NCI-H524 treated with DMSO at 0.1 percent for 48 hours (cell line): ENCODE measurements around the gene CETP.
"Not testable (repeated sequence)": the region's sequence is repeated elsewhere in the genome, so short reads cannot be mapped to it uniquely, and the experiment has no call there.

Source experiments
- DNase-seq: peaks from one replicate; lab custom pipeline; 2025; lab: John Stamatoyannopoulos, UW

CETP gene

DNA sequence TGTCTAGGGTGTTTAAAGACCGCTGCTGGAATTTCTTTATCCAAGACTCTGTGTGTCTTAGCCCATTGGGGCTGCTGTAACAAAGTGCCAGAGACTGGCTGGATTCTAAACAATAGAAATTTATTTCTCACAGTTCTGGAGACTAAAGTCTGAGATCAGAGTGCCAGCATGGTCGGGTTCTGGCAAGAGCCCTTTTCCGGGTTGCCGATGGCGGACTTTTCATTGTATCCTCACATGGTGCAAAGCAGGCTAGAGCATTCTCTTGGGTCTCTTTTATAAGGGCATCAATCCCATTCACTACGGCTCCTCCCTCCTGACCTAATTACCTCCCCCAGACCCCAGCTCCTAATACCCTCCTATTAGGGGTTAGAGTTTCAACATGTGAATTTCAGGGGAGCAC, 37.1 kb downstream of the CETP start:
- no peak for DNase-seq

DNA sequence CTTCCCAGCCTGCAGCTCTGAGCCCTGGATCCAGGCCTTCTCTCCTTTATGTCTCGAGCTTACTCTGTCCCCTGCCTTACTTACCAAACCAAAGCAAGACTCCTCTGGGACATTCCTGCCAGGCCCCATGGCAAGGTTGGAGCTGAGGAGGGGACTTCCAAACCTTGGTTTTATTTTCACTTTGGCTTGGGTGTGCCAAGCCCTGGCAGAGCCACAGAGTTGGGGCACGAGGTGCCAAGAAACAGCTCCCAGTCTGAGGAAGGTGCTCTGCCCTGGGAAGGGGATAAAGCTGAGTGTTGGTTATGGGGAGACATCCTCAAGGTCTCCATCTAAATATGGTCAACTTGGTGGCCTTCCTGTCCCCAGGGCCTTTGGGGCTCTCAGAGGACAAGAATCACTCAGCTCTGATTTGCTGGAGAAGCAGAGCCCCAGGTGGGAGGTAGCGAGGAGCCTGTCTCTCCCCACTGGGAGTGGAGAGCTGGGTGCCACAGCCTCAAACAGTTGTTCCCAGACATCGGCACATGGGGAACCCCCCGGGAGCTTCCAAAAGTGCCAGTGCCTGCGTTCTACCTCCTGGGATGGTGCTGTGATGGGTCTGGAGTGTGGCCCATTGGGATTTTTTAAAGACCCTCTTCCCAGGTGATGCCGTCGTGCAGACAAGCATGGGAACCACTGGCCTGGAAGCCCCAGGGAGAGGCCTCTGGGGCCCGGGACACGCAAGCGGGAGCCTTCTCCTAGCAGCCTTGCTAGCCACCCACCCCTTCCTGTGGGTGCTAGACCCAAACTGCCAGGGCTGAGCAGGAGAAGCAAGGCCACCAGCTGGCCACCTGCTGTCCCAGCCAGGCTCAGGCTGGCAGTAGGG, 37.9 kb downstream of the CETP start:
- no peak for DNase-seq

DNA sequence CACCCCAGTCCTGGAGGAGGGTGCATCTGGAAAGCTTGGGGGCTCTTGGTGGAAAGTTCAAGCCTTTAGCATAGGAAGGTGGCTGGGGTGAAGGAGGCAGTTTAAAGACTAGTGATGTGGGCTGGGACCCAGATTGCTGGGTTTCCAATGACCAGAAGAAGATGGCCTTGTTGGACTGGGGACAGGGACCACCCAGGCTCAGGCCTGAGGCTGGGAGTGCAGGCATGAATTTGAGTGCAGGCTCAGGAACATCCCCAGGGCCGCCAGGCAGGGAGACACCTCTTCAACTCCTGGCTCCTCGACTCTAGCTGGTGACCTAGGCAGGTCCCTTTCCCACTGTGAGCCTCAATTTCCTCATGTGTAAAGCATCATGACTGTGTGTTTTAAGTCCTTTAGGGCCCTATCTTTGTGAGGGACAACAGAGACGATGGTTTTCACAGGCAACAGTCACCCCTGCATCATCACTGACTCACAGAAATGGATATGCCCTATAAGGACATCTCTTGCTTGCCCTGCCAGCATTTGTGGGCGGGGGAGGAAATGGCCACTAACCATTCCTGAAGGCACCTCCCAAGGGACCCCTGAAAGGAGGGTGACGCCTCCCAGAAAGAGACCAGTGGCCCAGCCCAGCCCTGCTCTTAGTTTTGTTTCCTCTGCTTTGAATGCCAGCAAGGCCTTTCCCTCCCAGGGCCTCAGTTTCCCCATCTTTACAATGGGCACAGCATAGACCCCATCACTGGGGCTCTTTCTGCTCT, 38.7 kb downstream of the CETP start:
- DNase-seq = no peak

DNA sequence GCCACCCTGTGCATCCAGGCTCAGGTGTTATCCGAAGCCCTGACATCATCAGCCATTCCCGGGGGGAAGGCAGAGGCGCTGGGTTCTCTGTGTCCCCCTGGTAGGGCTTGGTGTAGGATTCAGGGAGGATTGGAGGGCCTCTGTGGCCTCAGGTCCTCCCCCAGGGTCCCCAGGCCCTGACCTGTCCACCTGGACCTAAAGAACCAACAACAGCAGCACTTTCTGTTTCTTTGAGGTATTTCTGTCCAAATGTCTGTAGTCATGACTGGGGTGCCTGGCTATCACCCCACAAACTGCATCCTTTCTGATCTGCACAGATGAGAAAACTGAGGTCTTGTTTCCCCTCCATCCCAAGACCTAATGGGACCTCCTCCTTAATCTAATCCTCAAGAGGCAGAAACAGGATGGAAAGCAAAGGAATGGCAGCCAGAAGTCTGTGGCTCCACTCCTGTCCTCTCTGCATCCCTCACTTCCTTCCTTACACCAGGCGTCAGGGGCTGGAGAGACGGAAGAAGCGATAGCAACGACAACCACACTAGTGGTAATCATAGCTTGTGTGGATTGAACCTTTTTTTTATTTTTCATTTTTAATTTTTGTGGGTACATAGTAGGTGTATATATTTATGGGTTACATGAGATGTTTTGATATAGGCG, 39.4 kb downstream of the CETP start:
- no peak for DNase-seq

DNA sequence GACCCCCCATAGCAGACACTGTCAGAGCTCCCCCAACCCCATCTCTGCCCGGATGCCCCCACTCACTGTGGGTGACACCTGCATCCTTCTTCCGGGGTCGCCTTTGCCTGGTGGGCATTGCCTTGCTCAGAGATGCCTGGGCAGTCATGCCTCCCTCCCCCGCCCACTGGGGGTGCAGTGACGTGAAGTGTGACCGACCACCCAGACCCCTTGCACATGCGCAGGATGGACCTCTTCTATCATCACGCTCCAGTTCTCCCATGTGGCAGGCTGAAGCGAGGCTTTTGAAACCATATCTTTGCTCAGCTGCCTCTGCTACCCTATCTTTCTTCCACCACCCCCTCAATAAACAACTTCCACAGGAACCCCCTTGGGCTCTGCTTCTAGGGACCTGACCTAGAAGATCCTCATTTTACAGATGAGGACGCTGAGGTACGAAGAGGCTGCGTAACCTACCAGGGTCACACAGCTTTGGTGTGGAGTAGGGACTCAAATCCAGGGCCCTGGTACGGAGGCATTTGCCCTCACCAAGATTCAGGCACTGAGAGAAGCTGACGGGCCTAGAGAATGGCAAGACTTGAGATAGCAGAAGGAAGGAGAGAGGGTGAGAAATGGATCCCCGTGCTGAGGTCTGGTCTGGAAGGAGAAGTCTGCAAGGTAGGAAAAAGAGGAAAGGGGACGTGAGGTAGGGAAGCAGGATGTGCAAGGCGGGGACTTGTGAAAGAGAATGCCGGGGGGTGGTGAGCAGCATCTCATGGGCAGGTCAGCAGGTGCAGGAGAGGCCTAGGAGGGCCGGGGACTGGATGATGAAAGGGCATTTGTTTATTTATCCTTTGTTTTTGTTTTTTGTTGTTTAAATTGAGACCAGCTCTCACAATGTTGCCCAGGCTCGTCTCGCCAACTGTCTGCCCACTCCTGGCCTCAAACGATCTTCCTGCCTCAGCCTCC, 42.0 kb downstream of the CETP start:
- no peak for DNase-seq

DNA sequence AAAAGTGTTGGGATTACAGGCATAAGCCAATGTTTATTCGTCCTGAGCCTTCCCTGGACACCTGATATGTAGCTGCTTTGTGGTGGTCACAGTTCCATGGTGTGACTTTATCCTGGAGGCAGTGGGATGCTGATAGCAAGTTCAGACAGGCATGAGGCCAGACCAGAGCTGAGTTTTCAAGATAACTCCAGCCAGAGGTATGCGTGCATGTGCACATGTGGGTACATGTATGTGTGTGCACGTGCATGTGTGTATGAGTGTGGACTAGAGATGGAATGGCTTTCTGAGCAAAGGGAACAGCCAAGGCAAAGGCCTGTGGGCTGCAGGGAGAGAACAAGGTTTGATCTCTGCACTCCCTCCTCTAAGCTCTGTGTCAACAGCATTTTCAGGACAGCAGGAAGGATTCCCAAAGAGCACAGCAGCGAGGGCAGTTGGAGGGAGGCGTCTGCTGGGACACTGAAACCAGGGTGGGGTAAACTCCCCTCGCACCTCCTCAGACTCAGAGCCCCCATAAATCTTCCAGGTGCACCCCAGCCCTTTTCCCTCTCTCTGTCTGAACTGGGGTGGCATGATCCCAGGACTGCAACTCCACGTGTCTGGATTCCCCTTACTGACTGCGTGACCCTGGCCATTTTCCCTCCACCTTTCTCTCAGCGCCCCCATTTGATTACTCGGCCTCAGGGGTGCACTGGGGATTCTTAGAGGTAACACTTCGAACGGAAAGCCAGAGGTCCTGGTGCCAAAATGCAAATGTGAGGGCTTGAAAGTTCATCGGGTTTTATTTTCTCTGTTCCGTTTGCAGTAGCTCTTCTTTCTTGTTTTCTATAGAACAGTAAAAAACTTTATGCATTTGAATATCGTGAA, 42.9 kb downstream of the CETP start:
- DNase-seq = no peak

DNA sequence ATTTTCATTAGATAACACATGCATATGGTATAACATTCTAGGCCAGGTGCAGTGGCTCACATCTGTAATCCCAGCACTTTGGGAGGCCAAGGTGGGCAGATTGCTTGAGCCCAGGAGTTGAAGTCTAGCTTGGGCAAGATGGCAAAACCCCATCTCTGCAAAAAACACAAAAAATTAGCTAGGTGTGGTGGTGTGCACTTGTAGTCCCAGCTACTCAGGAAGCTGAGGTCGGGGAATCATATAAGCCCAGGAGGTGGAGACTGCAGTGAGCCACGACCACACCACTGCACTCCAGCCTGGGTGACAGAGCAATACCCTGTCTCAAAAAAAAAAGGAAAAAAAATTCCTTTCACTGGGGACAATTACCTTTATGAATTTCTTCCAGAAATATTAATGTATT, 43.8 kb downstream of the CETP start:
- not testable (repeated sequence) for DNase-seq

DNA sequence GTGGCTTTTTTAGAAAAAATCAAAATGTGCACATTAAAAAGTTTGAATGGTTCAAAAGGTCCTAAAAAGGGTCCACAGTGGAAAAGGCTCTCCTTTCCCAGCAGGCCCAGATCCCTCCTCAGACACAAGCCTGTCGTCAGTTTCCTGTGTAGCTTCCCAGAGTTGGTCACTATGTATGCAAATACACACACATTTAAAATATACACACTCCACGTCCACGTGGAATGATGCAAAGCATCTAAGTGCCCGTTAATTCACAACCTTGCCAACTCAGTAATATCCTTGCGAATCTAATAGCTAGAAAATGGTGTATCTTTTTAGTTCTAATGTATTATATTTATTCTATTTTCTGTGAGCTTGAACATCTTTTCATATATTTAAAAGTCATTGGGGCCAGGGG, 45.3 kb downstream of the CETP start:
- no peak for DNase-seq

DNA sequence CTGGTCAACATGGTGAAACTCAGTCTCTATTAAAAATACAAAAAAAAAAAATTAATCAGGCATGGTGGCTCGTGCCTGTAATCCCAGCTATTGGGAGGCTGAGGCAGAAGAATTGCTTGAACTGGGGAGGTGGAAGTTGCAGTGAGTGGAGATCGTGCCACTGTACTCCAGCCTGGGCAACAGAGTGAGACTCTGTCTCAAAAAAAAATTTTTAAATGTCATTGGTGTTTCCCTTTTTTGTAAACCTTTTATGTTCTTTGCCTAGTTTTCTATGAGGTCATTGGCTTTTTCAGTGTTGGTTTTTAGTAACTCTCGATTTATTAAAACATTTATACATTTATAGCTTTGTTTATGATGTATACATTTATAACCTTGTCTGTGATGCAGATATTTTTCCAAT, 45.8 kb downstream of the CETP start:
- DNase-seq = no peak

DNA sequence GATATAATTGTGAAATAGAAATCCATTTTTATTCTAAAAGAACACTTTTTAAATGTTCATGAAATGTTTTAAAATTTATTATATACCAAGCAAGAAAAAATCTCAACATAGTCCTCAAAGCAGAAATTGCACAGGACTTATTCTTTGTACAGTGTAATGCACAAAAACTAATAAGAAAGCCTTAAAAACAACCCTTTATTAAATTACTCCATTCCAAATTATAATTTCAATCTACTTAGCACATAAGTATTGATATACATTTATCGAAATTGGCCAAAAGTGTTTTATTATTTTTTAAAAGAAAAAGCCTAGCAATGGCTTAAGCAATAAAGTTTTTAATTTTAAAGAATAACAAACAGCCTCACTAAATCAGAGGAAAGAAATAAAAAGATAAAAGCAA, 46.7 kb downstream of the CETP start:
- no peak for DNase-seq

DNA sequence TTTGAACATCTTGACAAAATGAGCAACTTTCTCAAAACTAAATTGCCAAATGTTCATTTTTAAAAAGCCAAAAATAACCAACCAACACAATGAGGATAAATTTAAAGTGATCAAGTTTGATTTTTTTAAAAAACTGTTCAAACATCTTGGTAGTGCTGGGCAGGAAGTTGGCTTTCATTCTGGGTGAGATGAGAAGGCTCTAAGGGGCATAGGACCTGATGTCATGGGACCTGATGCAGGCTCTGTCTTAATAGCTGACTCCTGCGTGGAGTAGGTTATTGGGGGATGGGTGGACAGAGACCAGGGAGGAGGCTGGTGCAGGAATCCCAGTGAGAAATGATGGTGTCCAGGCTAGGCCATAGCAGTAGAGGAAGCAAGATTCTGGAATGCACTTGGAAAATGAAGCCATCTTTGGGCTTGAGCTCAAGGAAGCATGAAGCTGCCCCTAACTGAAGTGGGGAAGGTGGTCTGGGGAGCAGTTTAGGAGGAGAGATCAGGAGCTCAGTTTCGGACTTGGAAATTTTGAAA, 48.0 kb downstream of the CETP start:
- DNase-seq = no peak

DNA sequence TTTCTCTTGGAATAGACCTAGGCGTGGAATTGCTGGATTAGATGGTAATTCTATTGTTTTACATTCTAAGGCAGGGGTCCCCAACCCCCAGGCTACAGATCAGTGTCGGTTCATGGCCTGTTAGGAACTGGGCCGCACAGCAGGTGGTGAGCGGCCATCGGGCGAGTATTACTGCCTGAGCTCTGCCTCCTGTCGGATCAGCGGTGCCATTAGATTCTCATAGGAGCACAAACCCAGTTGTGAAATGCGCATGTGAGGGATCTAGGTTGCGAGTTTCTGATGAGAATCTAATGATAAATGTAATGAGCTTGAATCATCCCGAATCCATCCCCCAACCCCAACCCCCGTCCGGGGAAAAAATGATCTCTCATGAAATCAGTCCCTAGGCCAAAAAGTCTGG, 50.6 kb downstream of the CETP start:
- no peak for DNase-seq

DNA sequence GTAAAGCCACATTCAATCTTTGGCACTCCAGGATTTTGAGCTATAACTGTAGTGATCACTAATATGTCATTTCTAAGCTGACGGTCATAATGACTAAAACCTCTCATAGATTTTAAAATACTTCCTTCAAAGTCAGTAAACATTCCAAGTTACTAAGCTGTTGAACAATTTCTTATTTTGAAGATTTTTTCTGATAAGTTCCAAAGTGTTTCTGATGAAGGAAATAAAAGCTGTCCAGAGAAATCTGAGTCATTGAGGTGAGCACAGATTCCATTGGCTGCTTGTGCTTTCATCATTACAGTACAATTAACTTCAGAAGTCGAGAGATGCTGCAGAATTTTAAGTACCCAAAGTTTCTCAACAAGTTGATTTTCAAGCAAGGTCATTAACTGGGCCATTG, 51.5 kb downstream of the CETP start:
- no peak for DNase-seq

DNA sequence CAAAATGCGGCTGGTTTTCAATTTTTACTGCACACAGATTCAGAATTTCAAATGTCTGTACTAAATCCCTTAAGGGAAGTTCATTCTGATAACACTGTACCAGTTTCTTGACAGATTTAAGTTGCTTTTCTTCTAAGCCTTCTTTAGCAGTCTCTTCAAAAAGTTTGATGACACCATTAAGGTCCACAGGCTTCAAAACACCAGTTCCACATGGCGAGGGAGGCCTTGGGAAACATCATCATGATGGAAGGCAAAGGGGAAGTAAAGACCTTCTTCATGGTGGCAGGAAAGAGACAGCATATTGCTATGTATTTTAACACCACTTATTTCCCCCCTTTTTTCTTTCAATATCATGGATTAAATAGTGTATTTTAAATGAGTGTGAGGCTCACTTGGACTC, 52.2 kb downstream of the CETP start:
- DNase-seq = no peak

DNA sequence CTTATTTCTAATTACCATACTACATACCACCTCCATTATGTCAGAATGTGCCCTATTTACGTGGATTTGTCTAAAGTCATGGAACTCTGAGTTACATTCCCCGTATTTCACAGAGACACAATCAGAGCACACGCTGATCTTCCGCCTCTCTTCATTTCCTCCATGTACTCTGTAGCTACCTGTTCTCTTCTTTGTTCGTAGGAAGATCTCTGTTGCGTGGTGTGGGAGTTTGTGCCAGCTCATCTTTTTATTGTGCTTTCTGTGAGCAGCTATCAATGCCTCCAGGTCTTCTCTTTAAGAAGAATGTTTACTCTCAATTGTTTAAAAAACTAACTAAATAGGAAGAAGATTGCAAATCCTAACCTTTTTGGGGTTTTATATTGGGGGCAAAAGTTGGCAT, 54.6 kb downstream of the CETP start:
- DNase-seq = no peak

DNA sequence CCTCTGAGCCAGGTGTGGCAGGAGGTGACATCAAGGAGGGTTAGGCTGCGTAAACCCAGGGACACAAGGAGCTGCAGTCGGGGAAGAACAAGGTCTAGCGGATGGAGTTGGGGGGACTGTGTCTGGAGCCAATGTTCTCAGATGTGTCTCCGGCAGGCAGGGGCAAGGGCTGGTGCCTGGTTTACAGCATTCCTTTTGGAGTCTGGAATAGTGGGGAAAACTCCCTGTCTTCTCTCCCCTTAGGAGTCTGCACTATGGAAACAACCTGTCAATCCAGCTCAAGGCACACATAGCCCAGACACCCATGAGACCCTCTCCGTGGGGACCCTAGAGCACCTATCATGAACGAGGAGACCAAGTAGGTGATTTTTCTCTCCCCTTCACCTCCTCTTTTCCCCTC, 55.1 kb downstream of the CETP start:
- DNase-seq = no peak

DNA sequence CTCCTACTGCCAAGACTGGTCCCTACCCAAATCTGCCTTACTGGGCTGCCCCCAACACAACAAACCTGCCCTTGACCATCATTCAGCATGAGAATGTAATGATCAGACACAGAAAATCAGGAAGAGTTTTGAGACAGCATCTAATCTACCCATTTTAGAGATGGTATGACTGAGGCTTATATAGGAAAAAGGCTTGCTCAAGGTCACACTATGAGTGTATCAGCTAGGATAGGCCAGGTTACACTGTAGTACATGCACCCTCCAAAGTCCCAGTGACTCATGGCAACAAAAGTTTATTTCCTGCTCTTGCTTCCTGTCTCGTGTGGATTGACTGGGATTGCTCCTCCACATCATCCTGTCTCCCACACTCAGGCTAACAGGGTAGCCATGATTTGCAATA, 55.5 kb downstream of the CETP start:
- DNase-seq = no peak

DNA sequence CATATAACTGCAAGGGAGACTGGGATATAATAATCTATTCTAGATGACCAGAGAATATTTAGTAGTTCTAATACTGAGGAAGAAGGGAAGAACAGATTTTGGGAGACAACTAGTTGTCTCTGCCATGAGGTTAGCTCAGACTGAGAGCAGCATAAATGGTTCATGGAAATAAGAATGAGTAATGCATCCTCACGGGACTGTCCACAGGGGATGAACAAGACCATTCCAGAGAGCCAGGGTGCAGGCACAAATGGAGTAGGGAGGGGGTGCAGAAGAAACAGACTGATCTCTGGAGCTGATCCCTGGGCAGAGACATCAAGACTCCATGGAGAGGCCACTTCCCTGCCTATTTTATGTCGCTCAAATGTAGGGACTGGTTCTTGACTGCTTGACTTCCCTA, 58.0 kb downstream of the CETP start:
- no peak for DNase-seq

DNA sequence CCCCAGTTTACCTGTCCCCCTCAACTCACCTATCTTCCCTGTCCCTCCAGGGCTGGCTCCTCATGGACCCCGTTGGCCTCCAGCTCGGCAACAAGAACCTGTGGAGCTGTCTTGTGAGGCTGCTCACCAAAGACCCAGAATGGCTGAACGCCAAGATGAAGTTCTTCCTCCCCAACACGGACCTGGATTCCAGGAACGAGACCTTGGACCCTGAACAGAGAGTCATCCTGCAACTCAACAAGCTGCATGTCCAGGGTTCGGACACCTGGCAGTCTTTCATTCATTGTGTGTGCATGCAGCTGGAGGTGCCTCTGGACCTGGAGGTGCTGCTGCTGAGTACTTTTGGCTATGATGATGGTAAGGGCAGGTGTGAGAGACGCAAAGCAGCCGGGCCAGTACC, 58.9 kb downstream of the CETP start:
- no peak for DNase-seq

DNA sequence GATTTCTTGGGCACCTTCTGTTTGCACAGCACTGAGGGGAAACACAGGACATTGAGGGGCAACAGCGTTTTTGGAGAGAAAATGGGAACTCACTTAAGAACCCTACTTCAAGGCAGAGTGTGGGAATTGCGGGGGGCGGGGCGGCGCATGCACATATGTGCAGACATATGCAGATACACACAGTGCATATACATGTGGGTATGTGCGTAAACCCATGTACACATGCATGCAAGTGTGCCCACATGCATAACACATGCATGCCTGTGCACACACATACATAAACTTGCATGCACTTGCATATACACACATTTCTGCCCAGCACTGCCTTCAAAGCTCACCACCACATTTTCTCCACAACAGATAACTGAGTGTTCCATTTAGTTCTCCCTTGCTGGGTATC, 60.0 kb downstream of the CETP start:
- no peak for DNase-seq

DNA sequence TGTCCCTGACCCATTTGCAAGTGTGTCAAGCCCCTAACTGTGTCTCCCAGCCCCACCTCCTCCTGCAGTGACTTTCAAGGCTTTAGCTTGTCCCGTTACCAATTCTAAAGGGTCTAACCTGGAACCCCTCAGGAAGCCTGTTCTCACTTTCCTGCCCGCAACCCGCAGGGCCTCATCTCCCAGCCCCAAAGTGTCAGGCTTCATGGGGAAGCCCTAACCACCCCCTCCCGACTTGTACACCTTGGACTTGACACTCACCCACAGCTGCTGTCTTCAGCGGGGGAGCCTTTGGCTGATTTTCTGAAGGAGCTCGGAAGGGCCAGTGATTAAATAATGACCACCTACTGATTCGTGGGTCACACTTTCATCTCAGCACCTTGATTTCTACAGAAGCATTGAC, 60.7 kb downstream of the CETP start:
- no peak for DNase-seq
